Cardiac septum (tissue), 1 donor: ENCODE measurements around the gene CTSS. TPM values are rescaled to one million over a fixed set of nuclear protein-coding genes. Genes with fewer than 3 reads are reported as not detected.
A peak's percentile ranks its signal among the peaks of the same experiment; 100 is the strongest.
"Not testable (repeated sequence)": the region's sequence is repeated elsewhere in the genome, so short reads cannot be mapped to it uniquely, and the experiment has no call there.

ENCODE experiments used
- DNase-seq: peaks from one replicate; pipeline ENCODE4 v3.0.0-alpha.2; 2020; ENCODE audit warnings: low spot score
- intact Hi-C: fragments of 100-400 bp; cut with DNase I; formaldehyde crosslinking; loops from one replicate; pipeline ENCODE4 v1.14.0; 2022
- total RNA-seq: library from RNA; stranded (reverse); fragmentation: NEBNext Ultra II Directional; extraction: Animal tissue kit (Norgen Biotek cat#: 25700); gene quantifications from one replicate; pipeline ENCODE4 v1.2.1, GENCODE V29; 2021
- donor health status: DM: no; HTN: no; CAD: no.

CTSS gene
- total RNA-seq, 1 donor from 2014 or later, result 18.9 TPM

- intact Hi-C loops, result no loop called here
- DNase-seq, result no peak
These were observed 47.2 kb downstream of the CTSS start for GRCh38 chr1:150718225-150718891.

- DNase-seq, intact Hi-C loops: not testable (repeated sequence)
These were observed 56.5 kb downstream of the CTSS start for GRCh38 chr1:150709031-150709430.

- intact Hi-C loops, result no loop called here
- DNase-seq, result no peak
These were observed 57.0 kb downstream of the CTSS start for GRCh38 chr1:150708595-150708994.

- DNase-seq, result no peak
- intact Hi-C loops, result no loop called here
These were observed 59.5 kb downstream of the CTSS start for GRCh38 chr1:150706091-150706490.

GRCh38 chr1:150703427-150703826 is 62.2 kb downstream of the CTSS start:
- no peak for DNase-seq
- intact Hi-C loops, result no loop called here

- intact Hi-C loops, result loop anchor here (5.0 kb wide), 1 partner anchor 135 kb away; no protein-coding TSS in a partner anchor
- DNase-seq, result peak; percentile 93
These were observed 68.3 kb downstream of the CTSS start, which contains the start of gene GOLPH3L for GRCh38 chr1:150696995-150697927. Gene GOLPH3L, minus strand, starts transcription at chr1:150697154. Its CDS starts 2,316 bp downstream, at chr1:150694838.

GRCh38 chr1:150696590-150696989 is 69.0 kb downstream of the CTSS start:
- DNase-seq, result no peak
- intact Hi-C loops, result loop anchor here (5.0 kb wide), 1 partner anchor 134 kb away; no protein-coding TSS in a partner anchor

GRCh38 chr1:150696162-150696561 is 69.4 kb downstream of the CTSS start:
- intact Hi-C loops, result loop anchor here (5.0 kb wide), 1 partner anchor 134 kb away; no protein-coding TSS in a partner anchor
- DNase-seq, result no peak

GRCh38 chr1:150695561-150695960 is 70.0 kb downstream of the CTSS start:
- intact Hi-C loops, result loop anchor here (5.0 kb wide), 1 partner anchor 133 kb away; no protein-coding TSS in a partner anchor
- no peak for DNase-seq

GRCh38 chr1:150692720-150693119 is 72.9 kb downstream of the CTSS start:
- DNase-seq, result no peak
- intact Hi-C loops, result no loop called here

GRCh38 chr1:150688763-150689162 is 76.8 kb downstream of the CTSS start:
- DNase-seq, result no peak
- intact Hi-C loops, result no loop called here

GRCh38 chr1:150686275-150686674 is 79.3 kb downstream of the CTSS start:
- DNase-seq, result no peak
- intact Hi-C loops, result no loop called here

GRCh38 chr1:150683914-150684313 is 81.7 kb downstream of the CTSS start:
- DNase-seq, result no peak
- intact Hi-C loops, result no loop called here

Other genes with a start within 250 kb of the CTSS start
- 28.9 TPM for gene ADAMTSL4, start 216.4 kb downstream of the CTSS start, total RNA-seq
- 145 TPM for gene MCL1, start 186.2 kb downstream of the CTSS start, total RNA-seq
- 141 TPM for gene ENSA, start 136.2 kb downstream of the CTSS start, total RNA-seq
- gene GOLPH3L, start 68.6 kb downstream of the CTSS start, total RNA-seq, result 12.6 TPM
- gene HORMAD1, start 44.9 kb downstream of the CTSS start, total RNA-seq, result not detected
- 10.8 TPM for gene CTSK, start 42.5 kb upstream of the CTSS start, total RNA-seq
- gene ARNT, start 110.8 kb upstream of the CTSS start, total RNA-seq, result 32.0 TPM
- gene CTXND2, start 121.4 kb upstream of the CTSS start, total RNA-seq, result not detected
- 15.5 TPM for gene SETDB1, start 160.6 kb upstream of the CTSS start, total RNA-seq
- 76.0 TPM for gene CERS2, start 209.1 kb upstream of the CTSS start, total RNA-seq
- gene ANXA9, start 216.5 kb upstream of the CTSS start, total RNA-seq, result 0.16 TPM
- gene MINDY1, start 241.1 kb upstream of the CTSS start, total RNA-seq, result 49.1 TPM
- gene PRUNE1, start 242.7 kb upstream of the CTSS start, total RNA-seq, result 31.0 TPM